HUES64 (cell line): Measurements from ENCODE around the gene RPS29. TPM values are rescaled to one million over a fixed set of nuclear protein-coding genes. Genes with fewer than 3 reads are reported as not detected.

ENCODE experiments used
- H3K27ac ChIP-seq: 2 replicates; pipeline ENCODE4 v1.7.0; 2013; ENCODE audit warnings: low read depth, low read length, inconsistent platforms
- H3K27me3 ChIP-seq: 2 replicates; pipeline ENCODE4 v1.6.1; 2013; ENCODE audit warnings: mild to moderate bottlenecking, low read length; ENCODE audit not compliant: insufficient read depth
- H3K36me3 ChIP-seq: 2 replicates; pipeline ENCODE4 v1.6.1; 2013; ENCODE audit warnings: mild to moderate bottlenecking, low read length; ENCODE audit not compliant: insufficient read depth
- H3K4me1 ChIP-seq: 2 replicates; pipeline ENCODE4 v1.6.1; 2013; ENCODE audit warnings: mild to moderate bottlenecking, low read length, moderate library complexity; ENCODE audit not compliant: insufficient read depth
- H3K4me3 ChIP-seq: 2 replicates; pipeline ENCODE4 v1.5.1; 2013; ENCODE audit warnings: mild to moderate bottlenecking, low read length, moderate library complexity
- H3K9ac ChIP-seq: 2 replicates; pipeline ENCODE4 v1.6.1; 2013; ENCODE audit warnings: mild to moderate bottlenecking, low read depth, low read length
- H3K9me3 ChIP-seq: 2 replicates; pipeline ENCODE4 v1.6.1; 2013; ENCODE audit warnings: low read depth, low read length; ENCODE audit not compliant: insufficient read depth
- WGBS: fragments of 150-250, 120-280 bp; methylation state at CpG from one replicate; pipeline ENCODE4 v1.1.7; 2013; ENCODE audit warnings: missing lambda C conversion rate; 5-methylcytosine and 5-hydroxymethylcytosine counted together
- polyA plus RNA-seq, 2 experiments: library from polyadenylated mRNA; stranded (reverse); fragments of 50-300 nt; gene quantifications; one replicate each; pipeline ENCODE4 v1.2.3, GENCODE V29; 2013

The RPS29 gene
- polyA plus RNA-seq (2013, experiment 1 of 2), result 3,801 TPM
- 3,697 TPM for polyA plus RNA-seq (2013, experiment 2 of 2)

GRCh38 chr14:49585803-49586672 is at the start of gene RPS29:
Gene RPS29 (minus strand): TSS chr14:49586380. CDS start chr14:49586346, 34 bp downstream.
- Histone ChIP-seq H3K4me1 (peaks cover 18% of the 10 kb centered on the region; the same call in 1 of the 2 replicates), H3K36me3 (peaks cover 39% of the 10 kb centered on the region), H3K9me3 (no peaks in the 10 kb centered on the region), H3K4me3 (peak within 1 kb of the TSS; percentile 100), H3K9ac (peak within 1 kb of the TSS; percentile 100), H3K27ac (peak within 1 kb of the TSS; percentile 92), H3K27me3 (no peaks in the 10 kb centered on the region)
- under 1% methylated on average over 52 of the region's 55 CpGs for WGBS

DNA sequence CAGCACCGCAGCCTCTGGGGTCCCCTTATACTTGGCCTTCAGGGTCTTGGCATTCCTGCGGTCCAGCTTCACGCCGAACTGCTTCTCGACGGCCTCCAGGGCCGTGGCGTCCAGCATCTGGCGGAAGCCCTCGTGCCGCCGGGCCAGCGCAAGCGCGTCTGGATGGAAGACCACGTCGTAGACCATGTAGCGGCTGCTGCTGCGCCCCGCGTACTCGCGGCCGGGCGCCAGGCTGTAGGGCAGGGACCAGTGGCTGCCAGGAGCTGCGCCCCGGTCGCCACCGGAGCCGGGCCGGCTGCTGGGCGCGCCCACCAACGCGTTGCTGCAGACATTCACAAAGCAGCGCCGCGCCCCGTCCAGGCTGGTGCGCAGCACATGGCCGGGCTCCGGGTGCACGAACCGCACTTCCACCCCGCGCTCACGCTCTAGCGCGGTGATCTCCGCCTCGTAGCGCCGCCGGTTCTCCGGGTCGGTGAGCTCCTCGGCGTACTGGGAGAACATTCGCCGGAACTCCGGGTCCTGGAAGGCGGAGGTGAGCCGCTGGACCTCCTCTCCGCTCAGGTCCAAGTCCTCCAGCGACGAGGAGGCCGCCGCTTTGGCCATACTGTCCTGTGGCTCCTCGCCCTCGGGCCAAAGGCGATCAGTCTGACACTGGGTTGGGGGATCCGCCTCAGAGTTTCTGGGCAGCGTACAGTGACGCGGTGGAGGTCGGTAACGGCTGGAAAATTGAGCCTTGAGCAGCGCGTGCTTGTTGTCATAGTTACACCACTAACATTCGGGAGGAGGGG is 48.6 kb upstream of the RPS29 start, which contains the start of gene DNAAF2:
Gene DNAAF2, minus strand, starts transcription at position 698 of the 788 bp plus-strand sequence. Its CDS starts 95 bp downstream, at position 603.
- peaks cover 42% of the 10 kb centered on the region for H3K36me3 ChIP-seq
- H3K4me1 ChIP-seq, result peaks cover 7% of the 10 kb centered on the region; the same call in 1 of the 2 replicates
- H3K9ac ChIP-seq, result peak within 1 kb of the TSS; percentile 98
- peak within 1 kb of the TSS; percentile 96 for H3K27ac ChIP-seq
- H3K4me3 ChIP-seq, result peak within 1 kb of the TSS; percentile 82
- H3K27me3 ChIP-seq, result no peaks in the 10 kb centered on the region
- no peaks in the 10 kb centered on the region for H3K9me3 ChIP-seq
- WGBS, result under 1% methylated on average over 80 of the region's 80 CpGs

DNA sequence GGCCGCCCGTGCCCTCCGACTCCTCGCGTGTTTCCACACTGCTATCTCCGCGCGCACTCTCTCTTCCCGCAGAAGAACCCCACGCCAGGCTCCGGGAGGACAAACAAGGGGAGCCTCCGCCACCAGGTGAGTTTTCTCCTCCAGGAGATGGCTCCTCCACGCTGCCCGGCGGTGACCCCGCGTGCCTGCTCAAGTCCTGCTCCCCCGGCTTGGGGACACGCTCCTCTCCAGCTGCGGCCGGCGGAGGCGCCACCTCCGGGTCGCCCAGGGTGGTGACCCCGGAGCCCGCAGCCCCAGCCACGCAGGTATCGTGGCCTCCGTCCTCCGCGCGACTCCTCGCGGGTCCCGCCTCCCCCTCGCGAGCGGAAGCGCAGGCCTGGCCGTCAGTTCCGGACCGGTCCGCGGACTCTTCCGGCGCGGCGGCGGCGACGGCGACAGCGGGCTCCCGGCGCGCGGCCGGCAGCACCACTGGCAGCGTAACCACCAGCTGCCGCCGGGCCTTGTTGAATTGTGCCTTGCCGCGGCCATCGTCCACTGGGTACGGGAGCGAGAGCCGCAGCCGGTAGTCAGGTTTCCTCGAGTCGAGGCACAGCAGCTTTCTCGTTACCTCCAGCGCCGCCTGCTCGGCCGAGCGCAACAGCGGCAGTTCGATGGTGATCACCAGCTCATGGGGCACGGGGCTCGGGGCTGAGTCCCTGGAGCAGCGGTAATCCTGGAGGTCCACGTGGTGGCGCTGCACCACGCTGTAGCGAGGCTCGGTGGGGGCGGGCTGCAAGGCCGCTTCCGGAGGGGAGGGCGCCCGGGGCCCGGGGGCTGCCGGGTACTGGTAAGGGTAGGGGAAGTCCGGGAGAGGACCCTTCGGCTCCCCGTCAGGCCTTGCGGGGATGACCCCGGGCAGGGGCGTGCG is 47.7 kb upstream of the RPS29 start:
- no peaks in the 10 kb centered on the region for H3K27me3 ChIP-seq
- H3K4me1 ChIP-seq, result peaks cover 7% of the 10 kb centered on the region; the same call in 1 of the 2 replicates
- peaks cover 39% of the 10 kb centered on the region for H3K36me3 ChIP-seq
- H3K9me3 ChIP-seq, result no peaks in the 10 kb centered on the region
- under 1% methylated on average over 101 of the region's 101 CpGs for WGBS
- peak overlapping the region; percentile 98 for H3K9ac ChIP-seq
- peak overlapping the region; percentile 82 for H3K4me3 ChIP-seq
- peak overlapping the region; percentile 96 for H3K27ac ChIP-seq

- no peaks in the 10 kb centered on the region for H3K27me3 ChIP-seq
- no peaks in the 10 kb centered on the region for H3K9me3 ChIP-seq
- H3K27ac ChIP-seq, result no peak overlapping the region
- H3K4me1 ChIP-seq, result peaks cover 17% of the 10 kb centered on the region
- H3K36me3 ChIP-seq, result peaks cover 64% of the 10 kb centered on the region
- 92% methylated on average over 6 of the region's 6 CpGs for WGBS
- H3K4me3 ChIP-seq, result no peak overlapping the region
- no peak overlapping the region for H3K9ac ChIP-seq
Measured at GRCh38 chr14:49623941-49624839, 38.0 kb upstream of the RPS29 start.

DNA sequence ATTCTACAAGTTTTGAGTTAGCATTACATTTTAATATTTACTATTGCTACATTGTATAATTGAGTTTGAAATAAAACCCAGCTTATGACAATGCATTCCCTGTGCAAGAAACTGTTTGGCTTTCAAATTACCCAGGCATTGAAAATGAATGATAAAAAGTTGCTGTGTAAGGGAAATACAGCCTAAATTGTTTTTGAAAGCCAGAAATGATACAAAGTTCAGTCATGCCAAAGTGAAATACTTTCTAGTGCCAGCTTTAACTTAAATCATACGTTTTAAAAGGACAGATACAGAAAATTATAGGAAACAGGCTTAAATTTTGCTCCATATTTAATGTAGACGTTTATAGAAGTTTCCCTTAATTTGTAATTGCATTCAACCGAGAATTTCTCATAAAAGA is 37.2 kb upstream of the RPS29 start:
- Histone ChIP-seq H3K36me3 (peaks cover 68% of the 10 kb centered on the region), H3K4me3 (no peak overlapping the region), H3K4me1 (peaks cover 17% of the 10 kb centered on the region), H3K9me3 (no peaks in the 10 kb centered on the region), H3K27ac (no peak overlapping the region), H3K9ac (no peak overlapping the region), H3K27me3 (no peaks in the 10 kb centered on the region)
- 100% methylated on average over 3 of the region's 3 CpGs for WGBS

DNA sequence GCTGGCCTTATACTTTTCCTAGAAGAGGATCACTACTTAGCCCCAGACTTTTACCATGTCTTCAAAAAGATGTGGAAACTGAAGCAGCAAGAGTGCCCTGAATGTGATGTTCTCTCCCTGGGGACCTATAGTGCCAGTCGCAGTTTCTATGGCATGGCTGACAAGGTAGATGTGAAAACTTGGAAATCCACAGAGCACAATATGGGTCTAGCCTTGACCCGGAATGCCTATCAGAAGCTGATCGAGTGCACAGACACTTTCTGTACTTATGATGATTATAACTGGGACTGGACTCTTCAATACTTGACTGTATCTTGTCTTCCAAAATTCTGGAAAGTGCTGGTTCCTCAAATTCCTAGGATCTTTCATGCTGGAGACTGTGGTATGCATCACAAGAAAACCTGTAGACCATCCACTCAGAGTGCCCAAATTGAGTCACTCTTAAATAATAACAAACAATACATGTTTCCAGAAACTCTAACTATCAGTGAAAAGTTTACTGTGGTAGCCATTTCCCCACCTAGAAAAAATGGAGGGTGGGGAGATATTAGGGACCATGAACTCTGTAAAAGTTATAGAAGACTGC is 35.9 kb upstream of the RPS29 start:
- peak overlapping the region; percentile 90 for H3K4me3 ChIP-seq
- no peak overlapping the region for H3K27ac ChIP-seq
- no peaks in the 10 kb centered on the region for H3K9me3 ChIP-seq
- peaks cover 69% of the 10 kb centered on the region for H3K36me3 ChIP-seq
- H3K4me1 ChIP-seq, result peaks cover 17% of the 10 kb centered on the region
- no peak overlapping the region for H3K9ac ChIP-seq
- WGBS, result 75% methylated on average over 3 of the region's 3 CpGs
- no peaks in the 10 kb centered on the region for H3K27me3 ChIP-seq

GRCh38 chr14:49621114-49621881 is 35.1 kb upstream of the RPS29 start:
- H3K27me3 ChIP-seq, result no peaks in the 10 kb centered on the region
- peak overlapping the region; percentile 60 for H3K27ac ChIP-seq
- H3K4me1 ChIP-seq, result peaks cover 17% of the 10 kb centered on the region
- peak overlapping the region; percentile 90 for H3K4me3 ChIP-seq
- H3K9ac ChIP-seq, result peak overlapping the region; percentile 74
- 4% methylated on average over 65 of the region's 65 CpGs for WGBS
- no peaks in the 10 kb centered on the region for H3K9me3 ChIP-seq
- H3K36me3 ChIP-seq, result peaks cover 63% of the 10 kb centered on the region

DNA sequence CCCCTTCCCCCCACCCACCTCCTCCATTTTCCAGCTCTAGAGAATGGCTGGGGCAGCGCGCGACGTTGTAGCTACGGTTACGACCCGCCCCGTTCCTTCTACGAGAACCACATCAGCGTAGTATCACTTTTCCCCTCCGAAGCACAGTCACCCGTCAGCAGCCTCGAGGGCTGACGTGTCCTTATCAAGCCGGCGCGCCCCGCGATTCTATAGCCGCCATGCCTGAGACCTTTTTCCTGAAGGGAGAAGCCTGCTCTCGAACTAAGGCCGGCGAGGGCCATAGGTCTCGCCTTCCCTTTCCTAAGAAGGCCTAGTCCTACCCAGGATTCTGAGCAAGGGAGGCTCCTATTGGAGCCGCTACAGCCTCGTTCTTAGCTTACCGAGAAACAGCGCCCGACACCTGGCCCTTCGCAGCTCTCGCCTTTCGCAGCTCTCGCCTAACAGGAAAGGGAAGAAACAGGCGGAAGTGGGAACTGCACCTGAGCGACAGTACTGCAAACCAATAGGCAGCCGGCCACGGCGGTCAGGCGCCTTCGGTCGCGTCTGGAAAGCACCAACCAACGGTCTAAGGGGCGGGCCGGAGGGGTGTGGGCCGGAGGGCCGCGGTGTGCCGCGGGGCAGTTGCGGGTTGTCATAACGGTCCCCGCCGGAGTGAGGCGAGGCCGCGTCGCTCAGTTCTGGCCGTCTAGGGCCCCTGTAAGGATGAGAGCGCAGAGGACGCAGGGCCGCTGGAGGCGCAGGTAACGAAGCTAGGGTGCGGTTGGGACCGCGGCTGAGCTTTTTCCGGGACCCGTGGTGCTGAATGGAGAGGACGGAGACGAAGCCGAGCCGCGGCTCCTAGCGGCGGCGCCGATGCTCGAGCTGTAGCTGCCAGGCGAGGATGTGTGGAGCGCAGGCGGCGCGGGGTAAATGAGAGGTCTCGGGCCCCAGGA is 34.3 kb upstream of the RPS29 start, which contains the start of the genes MGAT2 and RPL36AL:
Gene MGAT2, plus strand, starts transcription at position 618 of the 932 bp plus-strand sequence. CDS start 470 bp downstream, outside the sequence.
Gene RPL36AL, minus strand, starts transcription at position 445 of the 932 bp plus-strand sequence. CDS start 1,522 bp downstream, outside the sequence.
- H3K9me3 ChIP-seq, result no peaks in the 10 kb centered on the region
- peaks cover 55% of the 10 kb centered on the region for H3K36me3 ChIP-seq
- WGBS, result under 1% methylated on average over 85 of the region's 85 CpGs
- peaks cover 17% of the 10 kb centered on the region for H3K4me1 ChIP-seq
- peak within 1 kb of the TSS; percentile 90 for H3K4me3 ChIP-seq
- peak within 1 kb of the TSS; percentile 95 for H3K9ac ChIP-seq
- H3K27me3 ChIP-seq, result no peaks in the 10 kb centered on the region
- peak within 1 kb of the TSS; percentile 95 for H3K27ac ChIP-seq
